CD14-positive monocyte (primary cell): ENCODE data around the gene ZNF672. TPM values are rescaled to one million over a fixed set of nuclear protein-coding genes. Genes with fewer than 3 reads are reported as not detected.

Experiments used
- DNase-seq, 3 donors: peaks; one replicate each; pipeline ENCODE4 v3.0.0-alpha.2; 2011 to 2022
- H2AFZ ChIP-seq: 2 replicates; pipeline ENCODE4 v1.6.0; 2012; ENCODE audit warnings: mild to moderate bottlenecking, low read depth, low read length, inconsistent platforms; ENCODE audit not compliant: insufficient read depth, poor library complexity, severe bottlenecking
- H3K27ac ChIP-seq, 2 donors: 1 replicate in 1 of 2; 2 replicates in 1 of 2; pipeline ENCODE4 v1.5.1; 2012 to 2013; ENCODE audit warnings: low read length in 2 of 2, control low read depth in 1 of 2, inconsistent platforms in 1 of 2, low read depth in 1 of 2, mild to moderate bottlenecking in 1 of 2
- H3K27me3 ChIP-seq, 2 donors: one replicate each; pipeline versions ENCODE4 v1.6.0 to v1.6.1; 2011 to 2013; ENCODE audit warnings: low read length in 2 of 2; ENCODE audit not compliant: control insufficient read depth in 2 of 2, insufficient read depth in 2 of 2
- H3K36me3 ChIP-seq, 2 donors: replicated peaks in 1 of 2; 1 replicate in 1 of 2; 2 replicates in 1 of 2; pipeline versions ENCODE4 v1.5.1 to v1.6.1; 2012 to 2013; ENCODE audit warnings: low read length in 2 of 2, control low read depth in 1 of 2, inconsistent platforms in 1 of 2, mild to moderate bottlenecking in 1 of 2; ENCODE audit not compliant: insufficient read depth in 2 of 2, control insufficient read depth in 1 of 2
- H3K4me1 ChIP-seq, 2 donors: 1 replicate in 1 of 2; 2 replicates in 1 of 2; pipeline versions ENCODE4 v1.5.1 to v1.6.1; 2012 to 2013; ENCODE audit warnings: low read length in 2 of 2, control low read depth in 1 of 2, inconsistent platforms in 1 of 2, mild to moderate bottlenecking in 1 of 2, moderate library complexity in 1 of 2; ENCODE audit not compliant: insufficient read depth in 2 of 2, control insufficient read depth in 1 of 2
- H3K4me2 ChIP-seq: replicated peaks from 2 replicates; pipeline ENCODE3; 2012; ENCODE audit warnings: low read length, moderate library complexity, mild to moderate bottlenecking; ENCODE audit not compliant: poor library complexity, severe bottlenecking; ENCODE audit errors: extremely low read depth
- H3K4me3 ChIP-seq, 3 experiments: fragments of 200-600 bp in 1 of 3; sonication (generic) in 1 of 3; replicated peaks in 1 of 3; 1 replicate in 2 of 3; 2 replicates in 1 of 3; pipeline ENCODE4 v1.5.1; 2011 to 2013; ENCODE audit warnings: low read length in 3 of 3, mild to moderate bottlenecking in 3 of 3, control low read depth in 2 of 3, low read depth in 2 of 3, inconsistent platforms in 1 of 3, moderate library complexity in 1 of 3
- H3K79me2 ChIP-seq: 2 replicates; pipeline ENCODE4 v1.6.0; 2012; ENCODE audit warnings: mild to moderate bottlenecking, control low read depth, inconsistent platforms, low read length, moderate library complexity; ENCODE audit not compliant: insufficient read depth
- H3K9ac ChIP-seq: 2 replicates; pipeline ENCODE4 v1.6.0; 2017; ENCODE audit warnings: low read length, mild to moderate bottlenecking; ENCODE audit not compliant: insufficient read depth, poor library complexity, severe bottlenecking
- H3K9me3 ChIP-seq, 2 donors: replicated peaks in 1 of 2; 1 replicate in 1 of 2; 2 replicates in 1 of 2; pipeline versions ENCODE4 v1.5.1 to v1.6.1; 2012 to 2013; ENCODE audit warnings: low read length in 2 of 2, control low read depth in 1 of 2; ENCODE audit not compliant: control insufficient read depth in 1 of 2, insufficient read depth in 1 of 2
- H4K20me1 ChIP-seq: 2 replicates; pipeline ENCODE4 v1.6.0; 2012; ENCODE audit warnings: mild to moderate bottlenecking, low read length, control low read depth, moderate library complexity; ENCODE audit not compliant: insufficient read depth
- H3K27ac Mint-ChIP-seq, 7 donors: one replicate each; pipeline ENCODE4 v1.8.0; 2020; ENCODE audit warnings: mild to moderate bottlenecking in 7 of 7, mixed read lengths in 7 of 7, moderate library complexity in 6 of 7, inconsistent platforms in 2 of 7
- H3K27me3 Mint-ChIP-seq, 3 donors: one replicate each; pipeline ENCODE4 v1.8.0; 2021 to 2022; ENCODE audit warnings: low read depth in 3 of 3, mild to moderate bottlenecking in 3 of 3, mixed read lengths in 3 of 3, moderate library complexity in 3 of 3, inconsistent platforms in 1 of 3
- H3K36me3 Mint-ChIP-seq, 2 donors: one replicate each; pipeline ENCODE4 v1.8.0; 2020; ENCODE audit warnings: mixed read lengths in 2 of 2, inconsistent platforms in 1 of 2, mild to moderate bottlenecking in 1 of 2
- H3K4me1 Mint-ChIP-seq: one replicate; pipeline ENCODE4 v1.8.0; 2020; ENCODE audit warnings: mild to moderate bottlenecking, mixed read lengths
- H3K4me3 Mint-ChIP-seq, 2 donors: one replicate each; pipeline ENCODE4 v1.8.0; 2020; ENCODE audit warnings: mild to moderate bottlenecking in 2 of 2, mixed read lengths in 2 of 2, moderate library complexity in 1 of 2
- H3K9me3 Mint-ChIP-seq, 7 donors: one replicate each; pipeline ENCODE4 v1.8.0; 2020 to 2022; ENCODE audit warnings: mixed read lengths in 7 of 7, mild to moderate bottlenecking in 6 of 7, moderate library complexity in 6 of 7, inconsistent platforms in 2 of 7
- CTCF ChIP-seq: fragments of 200-600 bp; IDR thresholded peaks from one replicate; pipeline ENCODE4 v1.8.0; 2022; ENCODE audit warnings: antibody characterized with exemption, mild to moderate bottlenecking
- WGBS: methylation state at CpG from one replicate; pipeline ENCODE4 v1.1.5; 2013; ENCODE audit warnings: missing lambda C conversion rate; ENCODE audit not compliant: insufficient coverage; 5-methylcytosine and 5-hydroxymethylcytosine counted together
- intact Hi-C, 2 donors: fragments of 100-400 bp; cut with micrococcal nuclease; formaldehyde crosslinking; loops; one replicate each; pipeline versions ENCODE4 v1.15.0 to v1.15.1; 2023
- polyA plus RNA-seq, 3 donors: library from polyadenylated mRNA; depleted of rRNA in 1 of 3; unstranded in 2 of 3; stranded (reverse) in 1 of 3; fragments of 300-500 nt in 2 of 3; fragments of >200 nt in 1 of 3; fragmentation: Illumina TruSeq in 2 of 3; gene quantifications; 1 replicate in 2 of 3; 2 replicates in 1 of 3; pipeline ENCODE4 v1.2.3, GENCODE V29; 2012 to 2021

ZNF672 gene
- polyA plus RNA-seq, 3 donors, result 21.2 to 23.9 (median 23.4) TPM

- intact Hi-C loops, result no loop called here
- peak overlapping the region; percentile 90 to 100 for H3K4me3 Mint-ChIP-seq
- no peaks in the 10 kb centered on the region for H3K27me3 Mint-ChIP-seq
Observed at GRCh38 chr1:248825573-248825908, 12.5 kb upstream of the ZNF672 start.

More at GRCh38 chr1:248825573-248825908, 12.5 kb upstream of the ZNF672 start:
- H3K27ac ChIP-seq, result peak overlapping the region; percentile 90 to 99
- Mint-ChIP-seq H3K27ac (peak overlapping the region; percentile 96 to 100 (median 99)), H3K9me3 (peaks cover 0 to 1% (median 0%) of the 10 kb centered on the region in 7 donors), H3K36me3 (peaks cover 30 to 35% of the 10 kb centered on the region in 2 donors), H3K4me1 (peaks cover 76% of the 10 kb centered on the region)
- peak overlapping the region; percentile 92 for H3K9ac ChIP-seq
- peaks cover 5 to 25% of the 10 kb centered on the region in 2 donors for H3K36me3 ChIP-seq
- peaks cover 6% of the 10 kb centered on the region for H4K20me1 ChIP-seq
- peaks cover 71 to 84% of the 10 kb centered on the region in 2 donors for H3K4me1 ChIP-seq
- no peak for DNase-seq
- no peak for TF ChIP-seq CTCF
- H2AFZ ChIP-seq, result peak overlapping the region; percentile 87
- peak overlapping the region; percentile 66 to 82 (median 72) for H3K4me3 ChIP-seq
- H3K9me3 ChIP-seq, result no peaks in the 10 kb centered on the region
- peak overlapping the region; percentile 92 for H3K4me2 ChIP-seq
- under 1% methylated on average over 18 of the region's 18 CpGs for WGBS
- H3K27me3 ChIP-seq, result no peaks in the 10 kb centered on the region
- H3K79me2 ChIP-seq, result peaks cover 52% of the 10 kb centered on the region
